ENCODE results near the gene SMIM15. TPM values are rescaled to one million over a fixed set of nuclear protein-coding genes. Genes with fewer than 3 reads are reported as not detected.

The SMIM15 gene
- total and polyA plus RNA-seq, 2 of the 4 experiments (the other 2 are of a cell fraction): 49.7 to 94.3 TPM

DNA sequence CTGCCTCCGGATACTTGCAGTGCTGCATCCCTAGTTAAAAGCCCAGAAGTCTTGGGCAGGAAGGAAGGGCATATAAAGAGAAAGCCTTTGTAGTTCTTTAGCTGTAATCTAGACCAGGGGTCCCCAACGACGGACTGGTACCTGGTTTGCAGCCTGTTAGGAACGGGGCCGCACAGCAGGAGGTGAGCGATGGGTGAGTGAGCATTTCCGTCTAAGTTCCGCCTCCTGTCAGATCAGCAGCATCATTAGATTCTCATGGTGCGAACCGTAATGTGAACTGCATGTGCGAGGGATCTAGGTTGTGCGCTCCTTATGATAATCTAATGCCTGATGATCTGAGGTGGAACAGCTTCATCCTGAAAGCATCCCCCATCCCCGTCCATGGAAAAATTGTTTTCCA is 1.6 kb upstream of the SMIM15 start:
- Histone ChIP-seq H4K91ac (ENCODE audit: insufficient read depth, low read depth, low read length) (no peak overlapping the region), H3K79me1 (ENCODE audit: low read depth in 1 of 2, low read length in 2 of 2) (peaks cover 22 to 41% of the 10 kb centered on the region in 2 experiments), H2AK9ac (replicated peaks; ENCODE audit: low read depth, low read length, poor library complexity) (no peak overlapping the region), H3K4me2 (ENCODE audit: low read depth, low read length) (peak overlapping the region; percentile 85), H3K27me3 (ENCODE audit: control insufficient read depth, insufficient read depth, low read length) (no peaks in the 10 kb centered on the region), H3K9me1 (ENCODE audit: insufficient read depth, low read length) (peaks cover 4% of the 10 kb centered on the region; the same call in 1 of the 2 replicates), H4K5ac (ENCODE audit: low read depth, low read length) (no peak overlapping the region), H3K56ac (ENCODE audit: extremely low read depth, insufficient read depth, low read length) (no peak overlapping the region), H3K18ac (ENCODE audit: low read depth, low read length) (no peak overlapping the region), H3K9ac (ENCODE audit: low read depth, low read length) (no peak overlapping the region), H2AK5ac (ENCODE audit: low read depth, low read length) (peak overlapping the region; percentile 51; the same call in 1 of the 2 replicates), H4K8ac (ENCODE audit: low read depth in 2 of 2, low read length in 2 of 2) (no peak overlapping the region), H3K23ac (ENCODE audit: low read depth, low read length) (0 out of 2 replicates have a peak overlapping the region, but pooled peaks have one; percentile 63), H3K36me3 (ENCODE audit: control insufficient read depth, insufficient read depth, low read length) (peaks cover 7% of the 10 kb centered on the region), H2AFZ (replicated peaks; ENCODE audit: low read length, poor library complexity) (no peak overlapping the region), H2BK5ac (ENCODE audit: low read depth, low read length, poor library complexity, severe bottlenecking) (no peak overlapping the region), H3K4me1 (ENCODE audit: control insufficient read depth, insufficient read depth, low read length) (peaks cover 5% of the 10 kb centered on the region), H2BK120ac (ENCODE audit: low read depth, low read length) (no peak overlapping the region), H3K9me3 (ENCODE audit: control insufficient read depth, insufficient read depth, low read length) (no peaks in the 10 kb centered on the region), H2BK15ac (ENCODE audit: low read depth, low read length) (no peak overlapping the region), H3K4ac (ENCODE audit: low read depth, low read length) (no peak overlapping the region), H3K14ac (replicated peaks; ENCODE audit: low read depth, low read length) (peak overlapping the region; percentile 15; the same call in 1 of the 2 replicates), H3K27ac (ENCODE audit: insufficient read depth, low read length) (no peak overlapping the region), H4K20me1 (ENCODE audit: insufficient read depth, low read length) (no peaks in the 10 kb centered on the region; the same call in none of the 2 replicates), H3K4me3 (ENCODE audit: insufficient read depth, low read depth, low read length) (0 out of 2 replicates have a peak overlapping the region, but pooled peaks have one; percentile 94), H2BK20ac (ENCODE audit: low read depth, low read length) (no peak overlapping the region)
- in situ Hi-C loops (cut with MboI; ENCODE audit: low sequenced_read_pairs) (loop anchor here (5.0 to 25.0 kb wide), 2 partner anchors 163 to 477 kb away; no protein-coding TSS in a partner anchor), intact Hi-C loops (cut with micrococcal nuclease) (loop anchor here (2.0 to 10.0 kb wide), 6 partner anchors 107 to 651 kb away; no protein-coding TSS in a partner anchor), dilution Hi-C loops (cut with HindIII; ENCODE audit: low sequenced_read_pairs, unreplicated experiment) (no loop called here)
- DNase-seq (no peak), ATAC-seq (ENCODE audit: low read depth) (no peak)
- TF ChIP-seq FOS (IDR thresholded peaks at IDR 0.05; ENCODE audit: low read depth, low read length): no peak
- no peak for TF ChIP-seq RFX5 (IDR thresholded peaks at IDR 0.05; ENCODE audit: low read depth, low read length)
- no peak for TF ChIP-seq CHD1 (IDR thresholded peaks at IDR 0.05; ENCODE audit: low read depth, low read length)
- no peak for TF ChIP-seq MXI1 (IDR thresholded peaks at IDR 0.05; ENCODE audit: borderline replicate concordance, low read depth, low read length)
- TF ChIP-seq, protein P1, sequence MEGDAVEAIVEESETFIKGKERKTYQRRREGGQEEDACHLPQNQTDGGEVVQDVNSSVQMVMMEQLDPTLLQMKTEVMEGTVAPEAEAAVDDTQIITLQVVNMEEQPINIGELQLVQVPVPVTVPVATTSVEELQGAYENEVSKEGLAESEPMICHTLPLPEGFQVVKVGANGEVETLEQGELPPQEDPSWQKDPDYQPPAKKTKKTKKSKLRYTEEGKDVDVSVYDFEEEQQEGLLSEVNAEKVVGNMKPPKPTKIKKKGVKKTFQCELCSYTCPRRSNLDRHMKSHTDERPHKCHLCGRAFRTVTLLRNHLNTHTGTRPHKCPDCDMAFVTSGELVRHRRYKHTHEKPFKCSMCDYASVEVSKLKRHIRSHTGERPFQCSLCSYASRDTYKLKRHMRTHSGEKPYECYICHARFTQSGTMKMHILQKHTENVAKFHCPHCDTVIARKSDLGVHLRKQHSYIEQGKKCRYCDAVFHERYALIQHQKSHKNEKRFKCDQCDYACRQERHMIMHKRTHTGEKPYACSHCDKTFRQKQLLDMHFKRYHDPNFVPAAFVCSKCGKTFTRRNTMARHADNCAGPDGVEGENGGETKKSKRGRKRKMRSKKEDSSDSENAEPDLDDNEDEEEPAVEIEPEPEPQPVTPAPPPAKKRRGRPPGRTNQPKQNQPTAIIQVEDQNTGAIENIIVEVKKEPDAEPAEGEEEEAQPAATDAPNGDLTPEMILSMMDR (conservative IDR thresholded peaks at IDR 0.05; ENCODE audit: low read depth, low read length): no peak
- TF ChIP-seq CEBPB (IDR thresholded peaks at IDR 0.05; ENCODE audit: low read depth, low read length): no peak
- BruUV-seq (replicated peaks): no TSS peak
- ChIA-PET CTCF (interaction anchor here (1.1 kb wide), 1 partner anchor 148 kb away, joined by 5 read pairs; no protein-coding TSS in a partner anchor), POLR2A (ENCODE audit: unreplicated experiment) (interaction anchor here (0.6 to 0.8 kb wide), 2 partner anchors 138 to 1415 kb away, joined by 4 to 9 read pairs; partner anchors contain the start of gene LRRC70)
- WGBS, 2 experiments (ENCODE audit: extremely low coverage in 2 of 2, insufficient read length in 1 of 2): 100% methylated on average over 4 of the region's 13 CpGs; no CpG with 5 or more reads in 1 of the 2 experiments
